Measurements from ENCODE around the gene FUT1.
"Not testable (repeated sequence)": the region's sequence is repeated elsewhere in the genome, so short reads cannot be mapped to it uniquely, and the experiment has no call there.

The FUT1 gene

GRCh38 chr19:48740164-48740972 lies 12.1 kb downstream of the FUT1 start, which contains the start of gene RASIP1:
RASIP1 (minus strand) TSS chr19:48740610; CDS start chr19:48740282, 328 bp downstream.
- DNase-seq: no peak

GRCh38 chr19:48739404-48740163 lies 12.9 kb downstream of the FUT1 start:
- DNase-seq: peak; percentile 37

GRCh38 chr19:48738557-48739403 lies 13.7 kb downstream of the FUT1 start:
- DNase-seq: peak; percentile 81

GRCh38 chr19:48737360-48737998 lies 15.0 kb downstream of the FUT1 start:
- DNase-seq: no peak

GRCh38 chr19:48735031-48735615 lies 17.3 kb downstream of the FUT1 start:
- no peak for DNase-seq

- DNase-seq: no peak
Measured at GRCh38 chr19:48734625-48735024, 17.8 kb downstream of the FUT1 start.

- DNase-seq: no peak
Measured at GRCh38 chr19:48731452-48731851, 21.0 kb downstream of the FUT1 start.

GRCh38 chr19:48728911-48729664 lies 23.4 kb downstream of the FUT1 start:
- DNase-seq: no peak

GRCh38 chr19:48726556-48726955 lies 25.9 kb downstream of the FUT1 start:
- DNase-seq: no peak

GRCh38 chr19:48724796-48725753 lies 27.4 kb downstream of the FUT1 start:
- DNase-seq: no peak

GRCh38 chr19:48722196-48722708 lies 30.2 kb downstream of the FUT1 start:
- no peak for DNase-seq

- peak; percentile 96 for DNase-seq
Measured at GRCh38 chr19:48720613-48721296, 31.7 kb downstream of the FUT1 start.

GRCh38 chr19:48720251-48720612 lies 32.2 kb downstream of the FUT1 start:
- DNase-seq: no peak

- DNase-seq: no peak
Measured at GRCh38 chr19:48719263-48720171, 32.9 kb downstream of the FUT1 start, which contains the start of gene MAMSTR. MAMSTR (minus strand) TSS chr19:48719725; CDS start chr19:48719031, 694 bp downstream.

- no peak for DNase-seq
Measured at GRCh38 chr19:48718711-48719231, 33.7 kb downstream of the FUT1 start.

GRCh38 chr19:48718106-48718505 lies 34.3 kb downstream of the FUT1 start:
- DNase-seq: not testable (repeated sequence)

GRCh38 chr19:48716562-48717291 lies 35.7 kb downstream of the FUT1 start:
- DNase-seq: no peak
